WTC11 (cell line): ENCODE measurements around the gene PLEKHH1. TPM values are rescaled to one million over a fixed set of nuclear protein-coding genes. Genes with fewer than 3 reads are reported as not detected.

Source experiments
- ATAC-seq: fragments of 200-7000 bp; cut with Tn5 transposase; 2 replicates; pipeline ENCODE4 v1.10.0; 2021; ENCODE audit warnings: mild to moderate bottlenecking, moderate library complexity
- CTCF ChIA-PET: fragments of 300-600 bp; sonication (Branson Sonifier 250); formaldehyde crosslinking; loops from one replicate; lab custom pipeline; 2021; ENCODE audit warnings: antibody characterized with exemption; lab: Charles Lee
- POLR2A ChIA-PET: fragments of 350-600 bp; sonication (Branson Sonifier 250); formaldehyde crosslinking; loops from one replicate; lab custom pipeline; 2021; ENCODE audit warnings: antibody characterized with exemption; lab: Charles Lee
- DNase-seq: peaks from one replicate; pipeline ENCODE4 v3.0.0; 2021; ENCODE audit warnings: low spot score
- H3K27ac Mint-ChIP-seq: 2 replicates; pipeline ENCODE4 v1.8.0; 2021; ENCODE audit warnings: mixed read lengths
- H3K27me3 Mint-ChIP-seq: 2 replicates; pipeline ENCODE4 v1.8.0; 2021; ENCODE audit warnings: low read depth, mild to moderate bottlenecking, moderate library complexity, mixed read lengths
- H3K36me3 Mint-ChIP-seq: 2 replicates; pipeline ENCODE4 v1.8.0; 2021; ENCODE audit warnings: mixed read lengths
- H3K4me1 Mint-ChIP-seq: 2 replicates; pipeline ENCODE4 v1.8.0; 2022; ENCODE audit warnings: mixed read lengths
- H3K4me3 Mint-ChIP-seq: 2 replicates; pipeline ENCODE4 v1.8.0; 2021; ENCODE audit warnings: mild to moderate bottlenecking, moderate library complexity, mixed read lengths
- H3K9me3 Mint-ChIP-seq: 2 replicates; pipeline ENCODE4 v1.8.0; 2021; ENCODE audit warnings: mixed read lengths
- AFF4 ChIP-seq: sonication (generic); formaldehyde crosslinking; IDR thresholded peaks from 2 replicates; pipeline ENCODE4 v1.8.1; 2023; ENCODE audit warnings: mild to moderate bottlenecking, missing genetic modification reagents, borderline replicate concordance
- CBFB ChIP-seq: sonication (generic); formaldehyde crosslinking; IDR thresholded peaks from 2 replicates; pipeline ENCODE4 v1.8.1; 2022; ENCODE audit warnings: mild to moderate bottlenecking, low read depth, missing genetic modification reagents
- ESRRA ChIP-seq: sonication (generic); formaldehyde crosslinking; IDR thresholded peaks from 2 replicates; pipeline ENCODE4 v1.8.1; 2022; ENCODE audit warnings: mild to moderate bottlenecking, missing genetic modification reagents, borderline replicate concordance
- GABPB1 ChIP-seq: sonication (generic); formaldehyde crosslinking; IDR thresholded peaks from 2 replicates; pipeline ENCODE4 v1.8.1; 2023; ENCODE audit warnings: mild to moderate bottlenecking, missing genetic modification reagents
- MLX ChIP-seq: sonication (generic); formaldehyde crosslinking; IDR thresholded peaks from 2 replicates; pipeline ENCODE4 v1.8.1; 2023; ENCODE audit warnings: mild to moderate bottlenecking, missing genetic modification reagents, moderate library complexity
- MYBL2 ChIP-seq: sonication (generic); formaldehyde crosslinking; IDR thresholded peaks from 2 replicates; pipeline ENCODE4 v1.8.1; 2023; ENCODE audit warnings: mild to moderate bottlenecking, moderate library complexity, missing genetic modification reagents
- OVOL2 ChIP-seq: fragments of 250-450 bp; sonication (Bioruptor Pico); IDR thresholded peaks from 2 replicates; pipeline ENCODE4 v1.9.0; 2021; ENCODE audit warnings: mild to moderate bottlenecking, borderline replicate concordance
- RELA ChIP-seq: sonication (generic); formaldehyde crosslinking; IDR thresholded peaks from 2 replicates; pipeline ENCODE4 v1.8.1; 2022; ENCODE audit warnings: missing genetic modification reagents, mild to moderate bottlenecking, borderline replicate concordance
- ZNF121 ChIP-seq: sonication (generic); formaldehyde crosslinking; IDR thresholded peaks from 2 replicates; pipeline ENCODE4 v1.8.0; 2023; ENCODE audit warnings: missing genetic modification reagents
- ZNF138 ChIP-seq: sonication (generic); formaldehyde crosslinking; conservative IDR thresholded peaks from 2 replicates; pipeline ENCODE4 v1.8.1; 2022; ENCODE audit warnings: mild to moderate bottlenecking, moderate library complexity, missing genetic modification reagents
- ZNF232 ChIP-seq: sonication (generic); formaldehyde crosslinking; IDR thresholded peaks from 2 replicates; pipeline ENCODE4 v1.8.0; 2022; ENCODE audit warnings: mild to moderate bottlenecking, missing genetic modification reagents
- ZNF281 ChIP-seq: sonication (generic); formaldehyde crosslinking; IDR thresholded peaks from 2 replicates; pipeline ENCODE4 v1.8.0; 2023; ENCODE audit warnings: mild to moderate bottlenecking, missing genetic modification reagents
- ZNF512 ChIP-seq: sonication (generic); formaldehyde crosslinking; IDR thresholded peaks from 2 replicates; pipeline ENCODE4 v1.8.1; 2022; ENCODE audit warnings: missing genetic modification reagents, borderline replicate concordance
- ZNF671 ChIP-seq: fragments of 250-450 bp; sonication (Bioruptor Pico); IDR thresholded peaks from 2 replicates; pipeline ENCODE4 v1.8.0; 2021; ENCODE audit warnings: mild to moderate bottlenecking
- total RNA-seq: library from RNA; stranded (reverse); gene quantifications from 3 replicates; pipeline ENCODE4 v1.2.3, GENCODE V29; 2021
- TF ChIP-seq, protein P1 (sequence below): fragments of 250-450 bp; sonication (Bioruptor Pico); IDR thresholded peaks from 2 replicates; pipeline ENCODE4 v1.8.0; 2021; ENCODE audit warnings: mild to moderate bottlenecking

Gene PLEKHH1
- total RNA-seq, 1 experiment from 2014 or later: 48.3 TPM

DNA sequence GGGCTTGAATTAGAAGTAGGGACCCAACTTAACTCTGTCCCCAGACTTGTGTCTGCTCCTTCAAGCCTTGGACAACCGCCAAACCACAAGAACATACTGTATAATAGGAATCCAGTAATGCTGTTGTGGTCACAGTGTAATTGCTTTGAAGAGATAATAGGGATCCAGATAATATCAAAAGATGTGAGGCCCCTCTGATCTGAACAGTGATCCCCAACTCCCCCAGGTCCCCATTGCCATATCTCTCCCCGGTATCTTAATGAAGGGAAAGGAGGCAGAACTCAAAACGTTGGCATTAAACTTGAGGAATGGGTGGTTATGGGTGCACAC, 8.5 kb upstream of the PLEKHH1 start (continued):
- TF ChIP-seq OVOL2 (CRISPR knock-in tag): no peak
- TF ChIP-seq ESRRA: no peak
- no peak for TF ChIP-seq ZNF281 (CRISPR knock-in tag)
- no peak for TF ChIP-seq ZNF512 (CRISPR knock-in tag)
- TF ChIP-seq, all 79 proteins: peak for 0

- ChIA-PET POLR2A (no interaction called here), CTCF (interaction anchor here (1.8 to 4.5 kb wide), 7 partner anchors 17 to 178 kb away, joined by 13 to 173 read pairs (median 38); partner anchors contain the start of gene PIGH)
- peaks cover 6% of the 10 kb centered on the region for H3K27me3 Mint-ChIP-seq
- no peak for DNase-seq
- H3K4me3 Mint-ChIP-seq: no peak overlapping the region
- no peaks in the 10 kb centered on the region for H3K9me3 Mint-ChIP-seq
- no peak for ATAC-seq
- peaks cover 15% of the 10 kb centered on the region for H3K4me1 Mint-ChIP-seq
- H3K27ac Mint-ChIP-seq: no peak overlapping the region
- TF ChIP-seq, protein P1, sequence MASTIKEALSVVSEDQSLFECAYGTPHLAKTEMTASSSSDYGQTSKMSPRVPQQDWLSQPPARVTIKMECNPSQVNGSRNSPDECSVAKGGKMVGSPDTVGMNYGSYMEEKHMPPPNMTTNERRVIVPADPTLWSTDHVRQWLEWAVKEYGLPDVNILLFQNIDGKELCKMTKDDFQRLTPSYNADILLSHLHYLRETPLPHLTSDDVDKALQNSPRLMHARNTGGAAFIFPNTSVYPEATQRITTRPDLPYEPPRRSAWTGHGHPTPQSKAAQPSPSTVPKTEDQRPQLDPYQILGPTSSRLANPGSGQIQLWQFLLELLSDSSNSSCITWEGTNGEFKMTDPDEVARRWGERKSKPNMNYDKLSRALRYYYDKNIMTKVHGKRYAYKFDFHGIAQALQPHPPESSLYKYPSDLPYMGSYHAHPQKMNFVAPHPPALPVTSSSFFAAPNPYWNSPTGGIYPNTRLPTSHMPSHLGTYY: no peak
- TF ChIP-seq ZNF232 (CRISPR knock-in tag) (no peak), MYBL2 (CRISPR knock-in tag) (no peak), ZNF138 (CRISPR knock-in tag) (no peak), CBFB (no peak), AFF4 (no peak), MLX (CRISPR knock-in tag) (no peak), ZNF121 (CRISPR knock-in tag) (no peak), ZNF512 (CRISPR knock-in tag) (no peak), GABPB1 (no peak), RELA (no peak), ZNF671 (CRISPR knock-in tag) (no peak)
- no peaks in the 10 kb centered on the region for H3K36me3 Mint-ChIP-seq
Observed at GRCh38 chr14:67525389-67525788, 7.7 kb upstream of the PLEKHH1 start.
